ENCODE results near the gene NUP93.

The NUP93 gene

GRCh38 chr16:56812884-56813283, 83.0 kb downstream of the NUP93 start:
- no peaks in the 10 kb centered on the region for H3K36me3 ChIP-seq (replicated peaks)
- in situ Hi-C loops (cut with HindIII; ENCODE audit: low pct_ligation_motif_present, low sequenced_read_pairs), result no loop called here
- TF ChIP-seq CTCF (IDR thresholded peaks at IDR 0.05; ENCODE audit: low read depth, low read length, missing control alignments), result no peak

GRCh38 chr16:56814537-56815432, 84.9 kb downstream of the NUP93 start:
- Histone ChIP-seq H3K4me3 (ENCODE audit: low read depth, low read length) (no peak overlapping the region), H3K27ac (no peak overlapping the region), H3K27me3 (replicated peaks) (no peaks in the 10 kb centered on the region), H3K36me3 (replicated peaks) (peaks cover 6% of the 10 kb centered on the region)
- TF ChIP-seq CTCF (IDR thresholded peaks at IDR 0.05; ENCODE audit: low read depth, low read length, missing control alignments), result no peak
- in situ Hi-C loops (cut with HindIII; ENCODE audit: low pct_ligation_motif_present, low sequenced_read_pairs), result no loop called here
- DNase-seq, result no peak

More at GRCh38 chr16:56812884-56813283, 83.0 kb downstream of the NUP93 start:
- no peak for DNase-seq
- Histone ChIP-seq H3K27ac (peak overlapping the region; percentile 23), H3K27me3 (replicated peaks) (no peaks in the 10 kb centered on the region), H3K4me3 (ENCODE audit: low read depth, low read length) (no peak overlapping the region)

- TF ChIP-seq CTCF (IDR thresholded peaks at IDR 0.05; ENCODE audit: low read depth, low read length, missing control alignments), result no peak
- H3K27ac ChIP-seq, result no peak overlapping the region
- no peak for DNase-seq
- in situ Hi-C loops (cut with HindIII; ENCODE audit: low pct_ligation_motif_present, low sequenced_read_pairs), result no loop called here
- no peak overlapping the region for H3K4me3 ChIP-seq (ENCODE audit: low read depth, low read length)
- H3K36me3 ChIP-seq (replicated peaks), result peaks cover 13% of the 10 kb centered on the region
- H3K27me3 ChIP-seq (replicated peaks), result no peaks in the 10 kb centered on the region
These were observed 85.8 kb downstream of the NUP93 start for GRCh38 chr16:56815721-56816120.

GRCh38 chr16:56817056-56817455, 87.1 kb downstream of the NUP93 start:
- Histone ChIP-seq H3K27me3 (replicated peaks) (no peaks in the 10 kb centered on the region), H3K27ac (no peak overlapping the region), H3K4me3 (ENCODE audit: low read depth, low read length) (no peak overlapping the region), H3K36me3 (replicated peaks) (peaks cover 13% of the 10 kb centered on the region)
- TF ChIP-seq CTCF (IDR thresholded peaks at IDR 0.05; ENCODE audit: low read depth, low read length, missing control alignments), result no peak
- in situ Hi-C loops (cut with HindIII; ENCODE audit: low pct_ligation_motif_present, low sequenced_read_pairs), result no loop called here
- no peak for DNase-seq

GRCh38 chr16:56817938-56818337, 88.0 kb downstream of the NUP93 start:
- no peak for DNase-seq
- H3K36me3 ChIP-seq (replicated peaks), result peaks cover 13% of the 10 kb centered on the region
- H3K27me3 ChIP-seq (replicated peaks), result no peaks in the 10 kb centered on the region
- no peak for TF ChIP-seq CTCF (IDR thresholded peaks at IDR 0.05; ENCODE audit: low read depth, low read length, missing control alignments)
- in situ Hi-C loops (cut with HindIII; ENCODE audit: low pct_ligation_motif_present, low sequenced_read_pairs), result no loop called here
- H3K27ac ChIP-seq, result no peak overlapping the region
- no peak overlapping the region for H3K4me3 ChIP-seq (ENCODE audit: low read depth, low read length)

All from brain microvascular endothelial cell (primary cell).